Thoracic aorta (tissue), 2 donors: ENCODE results near the gene EN1. TPM values are rescaled to one million over a fixed set of nuclear protein-coding genes. Genes with fewer than 3 reads are reported as not detected.

Experiments
- ATAC-seq: fragments of 150-250 bp; one replicate; pipeline ENCODE4 v1.8.0; 2017; ENCODE audit warnings: low read depth; ENCODE audit not compliant: insufficient number of reproducible peaks, low FRiP score
- DNase-seq: peaks from one replicate; pipeline ENCODE4 v3.0.0-alpha.2; 2020; ENCODE audit warnings: low spot score
- H3K27ac ChIP-seq, 2 donors: fragments of 200-600 bp; sonication (generic); 1 replicate in 1 of 2; 2 replicates in 1 of 2; pipeline ENCODE4 v1.5.1; 2016; ENCODE audit warnings: mild to moderate bottlenecking in 2 of 2, moderate library complexity in 2 of 2
- H3K27me3 ChIP-seq: fragments of 200-600 bp; sonication (generic); replicated peaks from 2 replicates; pipeline ENCODE4 v1.6.0; 2016; ENCODE audit warnings: mild to moderate bottlenecking; ENCODE audit not compliant: insufficient read depth
- H3K36me3 ChIP-seq: fragments of 200-600 bp; sonication (generic); one replicate; pipeline ENCODE4 v1.5.1; 2016
- H3K4me1 ChIP-seq, 2 donors: fragments of 200-600 bp; sonication (generic); 1 replicate in 1 of 2; 2 replicates in 1 of 2; pipeline versions ENCODE4 v1.5.1 to v1.6.0; 2016; ENCODE audit warnings: low read depth in 2 of 2, mild to moderate bottlenecking in 1 of 2; ENCODE audit not compliant: control insufficient read depth in 1 of 2
- H3K4me3 ChIP-seq: fragments of 200-600 bp; sonication (generic); 2 replicates; pipeline ENCODE4 v1.5.1; 2016; ENCODE audit warnings: mild to moderate bottlenecking
- H3K9me3 ChIP-seq: fragments of 200-600 bp; sonication (generic); 2 replicates; pipeline ENCODE4 v1.5.1; 2016
- total RNA-seq, 2 donors: library from RNA; depleted of rRNA; stranded (reverse); fragments of >200 nt; gene quantifications; one replicate each; pipeline versions ENCODE4 v1.1.0 to v1.2.3, GENCODE V29; 2016
- TF ChIP-seq, protein P1 (sequence below): fragments of 200-600 bp; sonication (generic); IDR thresholded peaks from one replicate; pipeline ENCODE4 v1.5.1; 2019; ENCODE audit warnings: antibody characterized with exemption

Gene EN1
- total RNA-seq, 2 donors from 2014 or later = not detected

DNA sequence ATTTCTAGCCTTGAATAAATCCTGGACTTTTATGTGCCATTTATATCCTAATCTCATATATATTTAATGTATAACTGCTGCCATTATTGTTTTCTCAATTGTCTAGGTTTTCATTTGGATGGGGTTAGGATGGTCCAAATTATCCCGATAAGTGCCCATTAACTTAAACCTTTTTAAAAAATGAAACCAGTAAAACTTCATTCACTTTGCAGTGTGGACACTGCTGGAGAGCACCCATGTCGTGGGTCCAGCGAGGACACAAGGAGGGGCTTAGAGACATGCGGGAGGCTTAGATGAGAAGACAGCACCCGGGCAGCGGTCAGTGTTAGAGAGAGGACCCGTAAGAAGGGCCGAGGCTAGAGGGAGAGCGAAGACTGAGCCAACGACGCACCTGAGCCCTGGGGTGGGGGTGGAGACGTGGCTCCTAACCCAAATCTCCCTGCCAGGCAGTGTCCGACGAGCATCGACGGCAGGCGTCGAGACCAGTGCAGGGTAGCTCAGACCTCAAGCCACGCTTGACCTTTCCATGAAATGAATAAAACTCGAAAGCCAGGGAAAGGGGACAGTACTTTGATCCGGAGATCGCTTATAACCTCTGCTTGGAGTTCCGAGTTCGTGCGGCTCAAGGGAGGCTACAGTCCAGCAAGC is 9.0 kb upstream of the EN1 start:
- Histone ChIP-seq H3K27ac (no peak overlapping the region), H3K9me3 (no peaks in the 10 kb centered on the region), H3K27me3 (peaks cover 44% of the 10 kb centered on the region), H3K4me1 (peaks cover 8 to 45% of the 10 kb centered on the region in 2 donors), H3K4me3 (no peak overlapping the region), H3K36me3 (no peaks in the 10 kb centered on the region)
- DNase-seq (no peak), ATAC-seq (no peak)
- TF ChIP-seq, protein P1, sequence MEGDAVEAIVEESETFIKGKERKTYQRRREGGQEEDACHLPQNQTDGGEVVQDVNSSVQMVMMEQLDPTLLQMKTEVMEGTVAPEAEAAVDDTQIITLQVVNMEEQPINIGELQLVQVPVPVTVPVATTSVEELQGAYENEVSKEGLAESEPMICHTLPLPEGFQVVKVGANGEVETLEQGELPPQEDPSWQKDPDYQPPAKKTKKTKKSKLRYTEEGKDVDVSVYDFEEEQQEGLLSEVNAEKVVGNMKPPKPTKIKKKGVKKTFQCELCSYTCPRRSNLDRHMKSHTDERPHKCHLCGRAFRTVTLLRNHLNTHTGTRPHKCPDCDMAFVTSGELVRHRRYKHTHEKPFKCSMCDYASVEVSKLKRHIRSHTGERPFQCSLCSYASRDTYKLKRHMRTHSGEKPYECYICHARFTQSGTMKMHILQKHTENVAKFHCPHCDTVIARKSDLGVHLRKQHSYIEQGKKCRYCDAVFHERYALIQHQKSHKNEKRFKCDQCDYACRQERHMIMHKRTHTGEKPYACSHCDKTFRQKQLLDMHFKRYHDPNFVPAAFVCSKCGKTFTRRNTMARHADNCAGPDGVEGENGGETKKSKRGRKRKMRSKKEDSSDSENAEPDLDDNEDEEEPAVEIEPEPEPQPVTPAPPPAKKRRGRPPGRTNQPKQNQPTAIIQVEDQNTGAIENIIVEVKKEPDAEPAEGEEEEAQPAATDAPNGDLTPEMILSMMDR = no peak

DNA sequence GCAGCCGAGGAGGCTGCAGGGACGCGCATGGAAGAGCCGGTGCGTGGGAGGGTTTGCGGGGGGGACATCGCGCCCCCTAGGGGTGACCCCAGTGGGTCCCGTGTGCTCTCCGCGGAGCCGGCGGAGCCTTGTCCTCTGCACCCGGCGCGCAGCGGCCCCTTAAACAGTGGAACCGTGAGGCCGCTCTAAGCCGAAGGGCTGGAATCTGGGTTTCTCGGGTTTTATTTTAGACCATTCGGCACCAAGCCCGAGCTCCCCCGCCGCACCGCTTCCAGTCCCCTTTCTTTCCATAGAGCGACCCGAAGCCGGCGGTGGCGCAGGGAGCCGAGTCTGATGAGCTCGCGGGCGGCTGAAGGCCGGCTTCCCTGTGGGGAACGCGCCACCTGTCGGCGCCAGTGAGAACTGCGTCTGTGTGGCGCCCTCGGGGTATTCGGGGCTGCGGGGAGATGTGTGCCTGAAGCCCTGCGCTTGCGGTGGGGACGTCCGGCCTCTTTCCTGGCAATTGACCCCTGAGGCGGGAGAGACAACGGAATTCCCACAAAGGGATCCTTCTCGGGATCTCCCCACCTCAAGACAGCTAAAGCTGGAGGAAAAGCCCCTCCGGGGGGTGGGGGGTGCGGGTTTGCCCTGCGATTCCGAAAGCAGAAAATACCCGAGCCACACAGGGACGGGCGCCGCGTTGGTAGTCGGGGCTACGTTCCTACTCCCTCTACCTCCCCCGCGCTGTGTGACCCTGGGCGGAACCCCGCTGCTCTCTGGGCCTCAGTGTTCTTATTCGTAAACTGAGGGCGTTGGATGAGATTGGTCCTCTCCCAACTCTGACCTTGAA is 8.2 kb upstream of the EN1 start:
- DNase-seq (peak; percentile 27), ATAC-seq (peak; percentile 66)
- TF ChIP-seq, protein P1 = peak; percentile 99
- peak overlapping the region; percentile 57 for H3K4me3 ChIP-seq
- no peaks in the 10 kb centered on the region for H3K36me3 ChIP-seq
- H3K27ac ChIP-seq = peak overlapping the region in 1 of 2 donors; percentile 28
- H3K27me3 ChIP-seq = peaks cover 45% of the 10 kb centered on the region
- no peaks in the 10 kb centered on the region for H3K9me3 ChIP-seq
- peaks cover 8 to 45% of the 10 kb centered on the region in 2 donors for H3K4me1 ChIP-seq

GRCh38 chr2:118854507-118855345 is 7.3 kb upstream of the EN1 start:
- H3K9me3 ChIP-seq = no peaks in the 10 kb centered on the region
- peak overlapping the region; percentile 57 for H3K4me3 ChIP-seq
- TF ChIP-seq, protein P1 = no peak
- H3K27ac ChIP-seq = no peak overlapping the region
- H3K27me3 ChIP-seq = peaks cover 54% of the 10 kb centered on the region
- peaks cover 8 to 45% of the 10 kb centered on the region in 2 donors for H3K4me1 ChIP-seq
- no peaks in the 10 kb centered on the region for H3K36me3 ChIP-seq
- DNase-seq (no peak), ATAC-seq (peak; percentile 17)

- peaks cover 47% of the 10 kb centered on the region for H3K27me3 ChIP-seq
These were observed 6.3 kb upstream of the EN1 start for GRCh38 chr2:118853651-118854291.

More at GRCh38 chr2:118853651-118854291, 6.3 kb upstream of the EN1 start:
- Histone ChIP-seq H3K9me3 (no peaks in the 10 kb centered on the region), H3K27ac (no peak overlapping the region), H3K4me3 (no peak overlapping the region), H3K36me3 (no peaks in the 10 kb centered on the region), H3K4me1 (peaks cover 9 to 48% of the 10 kb centered on the region in 2 donors)
- no peak for ATAC-seq
- no peak for DNase-seq
- TF ChIP-seq, protein P1 = no peak
